HepG2 (cell line): ENCODE results near the gene PPP1CC.

ENCODE experiments used
- CBX2 ChIP-seq, 2 experiments: fragments of 200-600 bp in 1 of 2; sonication (generic); formaldehyde crosslinking in 1 of 2; IDR thresholded peaks; 2 replicates each; pipeline versions ENCODE4 v1.7.0 to v1.8.1; 2018 to 2022; ENCODE audit warnings: low read depth in 2 of 2, low read length in 1 of 2, mild to moderate bottlenecking in 1 of 2, missing genetic modification reagents in 1 of 2
- EP300 ChIP-seq, 3 experiments: sonication (generic) in 1 of 3; formaldehyde crosslinking in 1 of 3; IDR thresholded peaks; 2 replicates each; pipeline versions ENCODE4 v1.5.1 to v1.6.1; 2011 to 2020; ENCODE audit warnings: low read depth in 2 of 3, low read length in 2 of 3, borderline replicate concordance in 1 of 3, improper control_type of control experiment in 1 of 3, mild to moderate bottlenecking in 1 of 3, missing genetic modification reagents in 1 of 3, moderate library complexity in 1 of 3
- LCORL ChIP-seq, 2 experiments: fragments of 450-650 bp in 1 of 2; sonication (generic) in 1 of 2; formaldehyde crosslinking in 1 of 2; IDR thresholded peaks; 2 replicates each; pipeline versions ENCODE4 v1.5.0 to v1.6.1; 2017 to 2020; ENCODE audit warnings: antibody characterized with exemption in 1 of 2, missing genetic modification reagents in 1 of 2
- MAZ ChIP-seq, 2 experiments: sonication (generic) in 1 of 2; formaldehyde crosslinking in 1 of 2; IDR thresholded peaks; 2 replicates each; pipeline versions ENCODE4 v1.5.0 to v1.6.1; 2012 to 2020; ENCODE audit warnings: low read depth in 2 of 2, mild to moderate bottlenecking in 2 of 2, borderline replicate concordance in 1 of 2, improper control_type of control experiment in 1 of 2, low read length in 1 of 2, missing genetic modification reagents in 1 of 2, moderate library complexity in 1 of 2
- MXD4 ChIP-seq: IDR thresholded peaks from 2 replicates; pipeline ENCODE4 v1.6.1; 2016; ENCODE audit warnings: mild to moderate bottlenecking, missing biosample characterization, missing genetic modification reagents
- NONO ChIP-seq, 2 experiments: fragments of 450-650 bp in 1 of 2; sonication (generic) in 1 of 2; formaldehyde crosslinking in 1 of 2; IDR thresholded peaks in 1 of 2; conservative IDR thresholded peaks in 1 of 2; 2 replicates each; pipeline versions ENCODE4 v1.6.1 to v1.8.0; 2017 to 2022; ENCODE audit warnings: mild to moderate bottlenecking in 1 of 2, missing genetic modification reagents in 1 of 2, moderate library complexity in 1 of 2
- THAP11 ChIP-seq: IDR thresholded peaks from 2 replicates; pipeline ENCODE4 v1.6.1; 2016; ENCODE audit warnings: missing biosample characterization, missing genetic modification reagents
- ZNF75D ChIP-seq: sonication (generic); formaldehyde crosslinking; IDR thresholded peaks from 2 replicates; pipeline ENCODE4 v1.8.1; 2023; ENCODE audit warnings: missing genetic modification reagents, mild to moderate bottlenecking, borderline replicate concordance
- TF ChIP-seq, protein P1 (sequence below): sonication (generic); formaldehyde crosslinking; IDR thresholded peaks from 2 replicates; pipeline ENCODE4 v1.8.1; 2022; ENCODE audit warnings: low read depth, mild to moderate bottlenecking, missing genetic modification reagents
- TF ChIP-seq, protein P2 (sequence below): sonication (generic); formaldehyde crosslinking; IDR thresholded peaks from 2 replicates; pipeline ENCODE4 v1.4.0; 2020; ENCODE audit warnings: missing genetic modification reagents
- TF ChIP-seq, protein P3 (sequence below): sonication (generic); formaldehyde crosslinking; IDR thresholded peaks from 2 replicates; pipeline ENCODE4 v1.9.0; 2021; ENCODE audit warnings: missing genetic modification reagents, borderline replicate concordance
- TF ChIP-seq, protein P4 (sequence below): sonication (generic); formaldehyde crosslinking; IDR thresholded peaks from 2 replicates; pipeline ENCODE4 v1.4.0; 2020; ENCODE audit warnings: missing genetic modification reagents

DNA sequence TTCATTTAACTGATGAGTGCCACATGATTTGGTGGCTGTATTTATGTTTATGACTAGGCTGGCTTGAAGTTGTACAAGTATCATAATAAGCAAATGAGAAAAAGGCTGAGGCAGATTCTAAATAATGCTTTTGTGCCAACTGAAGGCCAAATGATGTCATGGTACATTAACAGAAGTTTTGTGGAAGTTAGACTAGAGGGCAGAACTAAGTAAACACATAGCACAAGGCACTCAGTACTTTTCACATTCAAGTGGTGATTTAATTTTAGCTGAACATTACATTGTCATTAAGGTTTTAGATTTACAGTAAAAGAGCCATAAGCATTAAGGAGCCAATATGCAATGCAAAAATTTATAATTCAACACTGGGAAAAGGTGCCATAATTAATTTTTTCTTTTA lies 21.1 kb downstream of the PPP1CC start:
- TF ChIP-seq, protein P1, sequence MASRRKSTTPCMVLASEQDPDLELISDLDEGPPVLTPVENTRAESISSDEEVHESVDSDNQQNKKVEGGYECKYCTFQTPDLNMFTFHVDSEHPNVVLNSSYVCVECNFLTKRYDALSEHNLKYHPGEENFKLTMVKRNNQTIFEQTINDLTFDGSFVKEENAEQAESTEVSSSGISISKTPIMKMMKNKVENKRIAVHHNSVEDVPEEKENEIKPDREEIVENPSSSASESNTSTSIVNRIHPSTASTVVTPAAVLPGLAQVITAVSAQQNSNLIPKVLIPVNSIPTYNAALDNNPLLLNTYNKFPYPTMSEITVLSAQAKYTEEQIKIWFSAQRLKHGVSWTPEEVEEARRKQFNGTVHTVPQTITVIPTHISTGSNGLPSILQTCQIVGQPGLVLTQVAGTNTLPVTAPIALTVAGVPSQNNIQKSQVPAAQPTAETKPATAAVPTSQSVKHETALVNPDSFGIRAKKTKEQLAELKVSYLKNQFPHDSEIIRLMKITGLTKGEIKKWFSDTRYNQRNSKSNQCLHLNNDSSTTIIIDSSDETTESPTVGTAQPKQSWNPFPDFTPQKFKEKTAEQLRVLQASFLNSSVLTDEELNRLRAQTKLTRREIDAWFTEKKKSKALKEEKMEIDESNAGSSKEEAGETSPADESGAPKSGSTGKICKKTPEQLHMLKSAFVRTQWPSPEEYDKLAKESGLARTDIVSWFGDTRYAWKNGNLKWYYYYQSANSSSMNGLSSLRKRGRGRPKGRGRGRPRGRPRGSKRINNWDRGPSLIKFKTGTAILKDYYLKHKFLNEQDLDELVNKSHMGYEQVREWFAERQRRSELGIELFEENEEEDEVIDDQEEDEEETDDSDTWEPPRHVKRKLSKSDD (CRISPR knock-in tag), result no peak
- TF ChIP-seq, protein P2, sequence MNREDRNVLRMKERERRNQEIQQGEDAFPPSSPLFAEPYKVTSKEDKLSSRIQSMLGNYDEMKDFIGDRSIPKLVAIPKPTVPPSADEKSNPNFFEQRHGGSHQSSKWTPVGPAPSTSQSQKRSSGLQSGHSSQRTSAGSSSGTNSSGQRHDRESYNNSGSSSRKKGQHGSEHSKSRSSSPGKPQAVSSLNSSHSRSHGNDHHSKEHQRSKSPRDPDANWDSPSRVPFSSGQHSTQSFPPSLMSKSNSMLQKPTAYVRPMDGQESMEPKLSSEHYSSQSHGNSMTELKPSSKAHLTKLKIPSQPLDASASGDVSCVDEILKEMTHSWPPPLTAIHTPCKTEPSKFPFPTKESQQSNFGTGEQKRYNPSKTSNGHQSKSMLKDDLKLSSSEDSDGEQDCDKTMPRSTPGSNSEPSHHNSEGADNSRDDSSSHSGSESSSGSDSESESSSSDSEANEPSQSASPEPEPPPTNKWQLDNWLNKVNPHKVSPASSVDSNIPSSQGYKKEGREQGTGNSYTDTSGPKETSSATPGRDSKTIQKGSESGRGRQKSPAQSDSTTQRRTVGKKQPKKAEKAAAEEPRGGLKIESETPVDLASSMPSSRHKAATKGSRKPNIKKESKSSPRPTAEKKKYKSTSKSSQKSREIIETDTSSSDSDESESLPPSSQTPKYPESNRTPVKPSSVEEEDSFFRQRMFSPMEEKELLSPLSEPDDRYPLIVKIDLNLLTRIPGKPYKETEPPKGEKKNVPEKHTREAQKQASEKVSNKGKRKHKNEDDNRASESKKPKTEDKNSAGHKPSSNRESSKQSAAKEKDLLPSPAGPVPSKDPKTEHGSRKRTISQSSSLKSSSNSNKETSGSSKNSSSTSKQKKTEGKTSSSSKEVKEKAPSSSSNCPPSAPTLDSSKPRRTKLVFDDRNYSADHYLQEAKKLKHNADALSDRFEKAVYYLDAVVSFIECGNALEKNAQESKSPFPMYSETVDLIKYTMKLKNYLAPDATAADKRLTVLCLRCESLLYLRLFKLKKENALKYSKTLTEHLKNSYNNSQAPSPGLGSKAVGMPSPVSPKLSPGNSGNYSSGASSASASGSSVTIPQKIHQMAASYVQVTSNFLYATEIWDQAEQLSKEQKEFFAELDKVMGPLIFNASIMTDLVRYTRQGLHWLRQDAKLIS (CRISPR knock-in tag), result no peak
- TF ChIP-seq MAZ (IDR thresholded peaks at IDR 0.05; ENCODE audit: borderline replicate concordance, low read depth, low read length) (no peak), MAZ (CRISPR knock-in tag; IDR thresholded peaks at IDR 0.05; ENCODE audit: low read depth) (no peak), NONO (IDR thresholded peaks at IDR 0.05) (no peak), NONO (CRISPR knock-in tag; conservative IDR thresholded peaks at IDR 0.05) (no peak), CBX2 (IDR thresholded peaks at IDR 0.05; ENCODE audit: low read depth, low read length) (no peak), CBX2 (CRISPR knock-in tag; IDR thresholded peaks at IDR 0.05; ENCODE audit: low read depth) (no peak), ZNF75D (CRISPR knock-in tag) (no peak), LCORL (IDR thresholded peaks at IDR 0.05) (no peak), LCORL (CRISPR knock-in tag; IDR thresholded peaks at IDR 0.05) (no peak), THAP11 (CRISPR knock-in tag) (no peak), EP300 (IDR thresholded peaks at IDR 0.05; ENCODE audit: low read depth in 2 of 2, low read length in 2 of 2) (no peak), EP300 (CRISPR knock-in tag; IDR thresholded peaks at IDR 0.05; ENCODE audit: borderline replicate concordance) (no peak), MXD4 (CRISPR knock-in tag) (no peak)
- TF ChIP-seq, protein P3, sequence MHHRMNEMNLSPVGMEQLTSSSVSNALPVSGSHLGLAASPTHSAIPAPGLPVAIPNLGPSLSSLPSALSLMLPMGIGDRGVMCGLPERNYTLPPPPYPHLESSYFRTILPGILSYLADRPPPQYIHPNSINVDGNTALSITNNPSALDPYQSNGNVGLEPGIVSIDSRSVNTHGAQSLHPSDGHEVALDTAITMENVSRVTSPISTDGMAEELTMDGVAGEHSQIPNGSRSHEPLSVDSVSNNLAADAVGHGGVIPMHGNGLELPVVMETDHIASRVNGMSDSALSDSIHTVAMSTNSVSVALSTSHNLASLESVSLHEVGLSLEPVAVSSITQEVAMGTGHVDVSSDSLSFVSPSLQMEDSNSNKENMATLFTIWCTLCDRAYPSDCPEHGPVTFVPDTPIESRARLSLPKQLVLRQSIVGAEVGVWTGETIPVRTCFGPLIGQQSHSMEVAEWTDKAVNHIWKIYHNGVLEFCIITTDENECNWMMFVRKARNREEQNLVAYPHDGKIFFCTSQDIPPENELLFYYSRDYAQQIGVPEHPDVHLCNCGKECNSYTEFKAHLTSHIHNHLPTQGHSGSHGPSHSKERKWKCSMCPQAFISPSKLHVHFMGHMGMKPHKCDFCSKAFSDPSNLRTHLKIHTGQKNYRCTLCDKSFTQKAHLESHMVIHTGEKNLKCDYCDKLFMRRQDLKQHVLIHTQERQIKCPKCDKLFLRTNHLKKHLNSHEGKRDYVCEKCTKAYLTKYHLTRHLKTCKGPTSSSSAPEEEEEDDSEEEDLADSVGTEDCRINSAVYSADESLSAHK, result no peak
- TF ChIP-seq, protein P4, sequence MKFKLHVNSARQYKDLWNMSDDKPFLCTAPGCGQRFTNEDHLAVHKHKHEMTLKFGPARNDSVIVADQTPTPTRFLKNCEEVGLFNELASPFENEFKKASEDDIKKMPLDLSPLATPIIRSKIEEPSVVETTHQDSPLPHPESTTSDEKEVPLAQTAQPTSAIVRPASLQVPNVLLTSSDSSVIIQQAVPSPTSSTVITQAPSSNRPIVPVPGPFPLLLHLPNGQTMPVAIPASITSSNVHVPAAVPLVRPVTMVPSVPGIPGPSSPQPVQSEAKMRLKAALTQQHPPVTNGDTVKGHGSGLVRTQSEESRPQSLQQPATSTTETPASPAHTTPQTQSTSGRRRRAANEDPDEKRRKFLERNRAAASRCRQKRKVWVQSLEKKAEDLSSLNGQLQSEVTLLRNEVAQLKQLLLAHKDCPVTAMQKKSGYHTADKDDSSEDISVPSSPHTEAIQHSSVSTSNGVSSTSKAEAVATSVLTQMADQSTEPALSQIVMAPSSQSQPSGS, result no peak
